CD4-positive, alpha-beta T cell (primary cell): ENCODE results near the gene MAGEA8. TPM values are rescaled to one million over a fixed set of nuclear protein-coding genes. Genes with fewer than 3 reads are reported as not detected.
A peak's percentile ranks its signal among the peaks of the same experiment; 100 is the strongest.
"Not testable (repeated sequence)": the region's sequence is repeated elsewhere in the genome, so short reads cannot be mapped to it uniquely, and the experiment has no call there.

Experiments used
- ATAC-seq: fragments of 200-7000 bp; cut with Tn5 transposase; one replicate; pipeline ENCODE4 v1.10.0; 2022; ENCODE audit warnings: mild to moderate bottlenecking; ENCODE audit not compliant: poor library complexity
- CTCF ChIA-PET: fragments of 350-600 bp; sonication (Branson Sonifier 250); formaldehyde crosslinking; loops from one replicate; lab custom pipeline; 2021; ENCODE audit warnings: antibody characterized with exemption, inconsistent platforms; lab: Charles Lee
- POLR2A ChIA-PET: fragments of 350-600 bp; sonication (Branson Sonifier 250); formaldehyde crosslinking; loops from one replicate; lab custom pipeline; 2021; ENCODE audit warnings: antibody characterized with exemption, inconsistent platforms; lab: Charles Lee
- DNase-seq, 14 experiments: peaks; one replicate each; pipeline ENCODE4 v3.0.0-alpha.2; 2013 to 2020; ENCODE audit warnings: mixed read lengths in 2 of 14
- H3K27ac ChIP-seq, 2 donors: one replicate each; pipeline versions ENCODE4 v1.5.1 to v1.7.0; 2013; ENCODE audit warnings: low read length in 2 of 2, low read depth in 1 of 2, mild to moderate bottlenecking in 1 of 2
- H3K27me3 ChIP-seq, 2 experiments: 1 replicate in 1 of 2; 2 replicates in 1 of 2; pipeline versions ENCODE4 v1.6.1 to v1.7.0; 2013; ENCODE audit warnings: low read length in 2 of 2, control low read depth in 1 of 2, mild to moderate bottlenecking in 1 of 2, moderate library complexity in 1 of 2; ENCODE audit not compliant: insufficient read depth in 2 of 2, control insufficient read depth in 1 of 2
- H3K36me3 ChIP-seq: one replicate; pipeline ENCODE4 v1.6.1; 2013; ENCODE audit warnings: low read length, control low read depth; ENCODE audit not compliant: insufficient read depth
- H3K4me1 ChIP-seq: one replicate; pipeline ENCODE4 v1.6.1; 2013; ENCODE audit warnings: low read length, control low read depth; ENCODE audit not compliant: insufficient read depth
- H3K4me3 ChIP-seq: one replicate; pipeline ENCODE4 v1.5.1; 2013; ENCODE audit warnings: mild to moderate bottlenecking, low read length, moderate library complexity
- H3K9me3 ChIP-seq, 2 experiments: 1 replicate in 1 of 2; 2 replicates in 1 of 2; pipeline versions ENCODE4 v1.6.1 to v1.7.0; 2013; ENCODE audit warnings: low read length in 2 of 2, mild to moderate bottlenecking in 2 of 2, control low read depth in 1 of 2, moderate library complexity in 1 of 2; ENCODE audit not compliant: control insufficient read depth in 1 of 2, insufficient read depth in 1 of 2
- H3K27ac Mint-ChIP-seq: one replicate; pipeline ENCODE4 v1.8.0; 2020; ENCODE audit warnings: mixed read lengths
- H3K27me3 Mint-ChIP-seq: one replicate; pipeline ENCODE4 v1.8.0; 2021; ENCODE audit warnings: mixed read lengths
- H3K36me3 Mint-ChIP-seq: one replicate; pipeline ENCODE4 v1.8.0; 2021; ENCODE audit warnings: low read depth, mixed read lengths
- H3K4me1 Mint-ChIP-seq: one replicate; pipeline ENCODE4 v1.8.0; 2021; ENCODE audit warnings: low read depth, mixed read lengths
- H3K4me3 Mint-ChIP-seq: one replicate; pipeline ENCODE4 v1.8.0; 2020; ENCODE audit warnings: mild to moderate bottlenecking, mixed read lengths
- H3K9me3 Mint-ChIP-seq: one replicate; pipeline ENCODE4 v1.8.0; 2020; ENCODE audit warnings: mixed read lengths
- intact Hi-C, 2 experiments: fragments of 100-400 bp; cut with DNase I in 1 of 2; cut with micrococcal nuclease in 1 of 2; formaldehyde crosslinking; loops; one replicate each; pipeline versions ENCODE4 v1.15.1 to v1.9.0; 2023 to 2025; cut with DNase I, micrococcal nuclease
- total RNA-seq, 174 experiments: library from RNA in 2 of 174; stranded (reverse) in 2 of 174; gene quantifications; one replicate each; pipeline ENCODE4 v1.2.3 and lab custom pipeline; 2021 to 2026
- TF ChIP-seq, protein P1 (sequence below): fragments of 200-600 bp; IDR thresholded peaks from one replicate; pipeline ENCODE4 v1.8.0; 2022; ENCODE audit warnings: antibody characterized with exemption, mild to moderate bottlenecking

MAGEA8 gene
- total RNA-seq, 2 experiments from 2014 or later, result not detected

DNA sequence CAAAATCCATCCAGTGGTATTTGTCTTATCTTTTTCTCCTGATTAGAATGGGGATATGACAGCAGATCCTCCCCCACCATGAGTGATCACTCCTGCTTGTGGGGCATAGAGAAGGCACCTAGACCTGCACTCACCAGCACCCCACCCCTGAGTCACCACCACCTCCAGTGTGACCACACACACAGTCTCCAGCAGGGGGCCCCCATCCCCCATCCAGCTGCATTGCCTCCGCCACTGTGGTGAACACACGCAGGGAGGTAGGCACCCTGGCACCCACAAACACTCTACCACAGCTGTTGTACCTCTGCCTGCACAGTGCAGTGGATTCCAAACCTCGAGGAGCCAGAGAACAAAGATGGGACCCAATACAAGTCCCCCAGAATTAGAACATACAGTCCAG is 9.0 kb upstream of the MAGEA8 start:
- Histone ChIP-seq H3K4me3 (no peak overlapping the region), H3K27ac (no peak overlapping the region), H3K36me3 (no peaks in the 10 kb centered on the region), H3K27me3 (no peaks in the 10 kb centered on the region), H3K4me1 (no peaks in the 10 kb centered on the region), H3K9me3 (no peaks in the 10 kb centered on the region)
- CTCF ChIA-PET, result no interaction called here
- Mint-ChIP-seq H3K27ac (no peak overlapping the region), H3K4me3 (no peak overlapping the region), H3K9me3 (no peaks in the 10 kb centered on the region), H3K36me3 (no peaks in the 10 kb centered on the region), H3K27me3 (no peaks in the 10 kb centered on the region), H3K4me1 (no peaks in the 10 kb centered on the region)
- DNase-seq (peak; percentile 16 to 70 (median 49)), ATAC-seq (peak; percentile 85)
- intact Hi-C loops, result no loop called here
- POLR2A ChIA-PET, result no interaction called here
- TF ChIP-seq, protein P1, sequence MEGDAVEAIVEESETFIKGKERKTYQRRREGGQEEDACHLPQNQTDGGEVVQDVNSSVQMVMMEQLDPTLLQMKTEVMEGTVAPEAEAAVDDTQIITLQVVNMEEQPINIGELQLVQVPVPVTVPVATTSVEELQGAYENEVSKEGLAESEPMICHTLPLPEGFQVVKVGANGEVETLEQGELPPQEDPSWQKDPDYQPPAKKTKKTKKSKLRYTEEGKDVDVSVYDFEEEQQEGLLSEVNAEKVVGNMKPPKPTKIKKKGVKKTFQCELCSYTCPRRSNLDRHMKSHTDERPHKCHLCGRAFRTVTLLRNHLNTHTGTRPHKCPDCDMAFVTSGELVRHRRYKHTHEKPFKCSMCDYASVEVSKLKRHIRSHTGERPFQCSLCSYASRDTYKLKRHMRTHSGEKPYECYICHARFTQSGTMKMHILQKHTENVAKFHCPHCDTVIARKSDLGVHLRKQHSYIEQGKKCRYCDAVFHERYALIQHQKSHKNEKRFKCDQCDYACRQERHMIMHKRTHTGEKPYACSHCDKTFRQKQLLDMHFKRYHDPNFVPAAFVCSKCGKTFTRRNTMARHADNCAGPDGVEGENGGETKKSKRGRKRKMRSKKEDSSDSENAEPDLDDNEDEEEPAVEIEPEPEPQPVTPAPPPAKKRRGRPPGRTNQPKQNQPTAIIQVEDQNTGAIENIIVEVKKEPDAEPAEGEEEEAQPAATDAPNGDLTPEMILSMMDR, result no peak

DNA sequence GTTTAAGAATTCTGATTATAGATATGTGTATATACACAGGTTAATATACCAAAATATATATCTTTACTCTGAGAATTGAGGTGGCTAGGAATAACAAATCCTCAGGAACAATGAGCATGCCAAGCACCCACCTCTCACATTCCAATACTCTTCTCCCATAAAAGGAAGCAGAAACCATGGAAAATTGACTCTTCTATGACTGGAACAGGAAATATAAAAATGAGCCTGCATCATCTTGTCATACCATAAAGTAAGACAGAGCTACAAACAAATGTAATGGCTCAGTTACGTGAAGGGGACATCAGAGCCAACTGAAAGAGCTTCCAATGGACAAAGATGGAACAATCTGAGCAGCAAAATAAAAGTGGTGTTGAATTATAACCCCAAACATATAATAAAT is 3.8 kb upstream of the MAGEA8 start:
- Mint-ChIP-seq H3K27me3 (no peaks in the 10 kb centered on the region), H3K36me3 (no peaks in the 10 kb centered on the region), H3K4me1 (no peaks in the 10 kb centered on the region), H3K9me3 (no peaks in the 10 kb centered on the region), H3K27ac (no peak overlapping the region), H3K4me3 (no peak overlapping the region)
- H3K27ac ChIP-seq, result no peak overlapping the region
- intact Hi-C loops, result no loop called here
- ChIA-PET POLR2A (no interaction called here), CTCF (no interaction called here)
- H3K4me3 ChIP-seq, result no peak overlapping the region
- no peaks in the 10 kb centered on the region for H3K9me3 ChIP-seq
- no peaks in the 10 kb centered on the region for H3K27me3 ChIP-seq
- no peaks in the 10 kb centered on the region for H3K4me1 ChIP-seq
- no peak for ATAC-seq
- no peaks in the 10 kb centered on the region for H3K36me3 ChIP-seq
- DNase-seq, result no peak
- TF ChIP-seq, protein P1, result no peak

DNA sequence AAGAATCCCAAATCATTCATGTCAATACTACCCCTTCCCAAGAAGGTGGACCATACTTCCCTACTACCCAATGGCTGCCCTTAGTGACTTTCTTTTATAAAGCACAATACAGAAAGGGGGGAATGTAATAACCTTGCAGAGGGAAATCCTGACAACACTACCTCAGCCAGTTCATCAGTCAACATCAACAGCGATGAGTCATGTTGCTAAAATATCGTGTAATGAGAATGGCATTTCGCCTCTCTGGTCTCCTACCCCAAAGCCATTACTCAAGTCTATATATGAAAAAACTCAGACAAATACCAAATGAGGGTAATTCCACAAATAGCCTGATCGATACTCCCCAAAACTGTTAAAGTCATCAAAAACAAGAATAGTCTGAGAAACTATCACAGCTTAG is 3.3 kb upstream of the MAGEA8 start:
- H3K36me3 Mint-ChIP-seq, result no peaks in the 10 kb centered on the region
- ATAC-seq (no peak), DNase-seq (no peak)
- H3K4me3 ChIP-seq, result no peak overlapping the region
- no peaks in the 10 kb centered on the region for H3K4me1 ChIP-seq
- TF ChIP-seq, protein P1, result no peak
- CTCF ChIA-PET, result no interaction called here
- H3K27me3 ChIP-seq, result no peaks in the 10 kb centered on the region
- no peak overlapping the region for H3K27ac Mint-ChIP-seq
- no peaks in the 10 kb centered on the region for H3K9me3 ChIP-seq
- H3K9me3 Mint-ChIP-seq, result no peaks in the 10 kb centered on the region
- POLR2A ChIA-PET, result no interaction called here
- no peaks in the 10 kb centered on the region for H3K4me1 Mint-ChIP-seq
- no peak overlapping the region for H3K27ac ChIP-seq
- no peaks in the 10 kb centered on the region for H3K27me3 Mint-ChIP-seq
- H3K4me3 Mint-ChIP-seq, result no peak overlapping the region
- no peaks in the 10 kb centered on the region for H3K36me3 ChIP-seq
- intact Hi-C loops, result no loop called here

DNA sequence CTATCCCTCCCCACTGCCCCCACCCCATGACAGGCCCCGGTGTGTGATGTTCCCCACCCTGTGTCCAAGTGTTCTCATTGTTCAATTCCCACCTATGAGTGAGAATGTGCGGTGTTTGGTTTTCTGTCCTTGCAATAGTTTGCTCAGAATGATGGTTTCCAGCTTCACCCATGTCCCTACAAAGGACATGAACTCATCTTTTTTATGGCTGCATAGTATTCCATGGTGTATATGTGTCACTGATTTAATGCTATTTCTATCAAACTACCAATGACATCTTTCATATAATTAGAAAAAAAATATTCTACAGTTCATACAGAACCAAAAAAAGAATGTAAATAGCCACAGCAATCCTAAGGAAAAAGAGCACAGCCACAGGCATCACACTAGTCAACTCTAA is 9.8 kb downstream of the MAGEA8 start:
- CTCF ChIA-PET, H3K9me3 ChIP-seq, H3K27ac Mint-ChIP-seq, ATAC-seq, POLR2A ChIA-PET, H3K36me3 Mint-ChIP-seq, H3K27ac ChIP-seq, DNase-seq, intact Hi-C loops, H3K4me1 Mint-ChIP-seq, H3K27me3 ChIP-seq, H3K4me1 ChIP-seq, H3K36me3 ChIP-seq, H3K4me3 Mint-ChIP-seq, H3K4me3 ChIP-seq, H3K9me3 Mint-ChIP-seq, H3K27me3 Mint-ChIP-seq: not testable (repeated sequence)
